Activated CD8-positive, alpha-beta T cell treated with anti-CD3 and anti-CD28 coated beads for 36 hours (primary cell): ENCODE measurements around the gene WNT8B. TPM values are rescaled to one million over a fixed set of nuclear protein-coding genes. Genes with fewer than 3 reads are reported as not detected.

Experiments used
- ATAC-seq: fragments of 200-7000 bp; cut with Tn5 transposase; one replicate; pipeline ENCODE4 v1.10.0; 2021; ENCODE audit warnings: mild to moderate bottlenecking, moderate library complexity
- CTCF ChIA-PET: fragments of 350-600 bp; sonication (Branson Sonifier 250); formaldehyde crosslinking; loops from one replicate; lab custom pipeline; 2021; ENCODE audit warnings: antibody characterized with exemption; lab: Charles Lee
- POLR2A ChIA-PET: fragments of 350-600 bp; sonication (Branson Sonifier 250); formaldehyde crosslinking; loops from one replicate; lab custom pipeline; 2021; ENCODE audit warnings: antibody characterized with exemption; lab: Charles Lee
- DNase-seq: peaks from one replicate; pipeline ENCODE4 v3.0.0-alpha.2; 2020
- H3K27ac Mint-ChIP-seq: one replicate; pipeline ENCODE4 v1.8.0; 2021; ENCODE audit warnings: mild to moderate bottlenecking, mixed read lengths
- H3K27me3 Mint-ChIP-seq: one replicate; pipeline ENCODE4 v1.8.0; 2021; ENCODE audit warnings: mixed read lengths
- H3K36me3 Mint-ChIP-seq: one replicate; pipeline ENCODE4 v1.8.0; 2021; ENCODE audit warnings: low read depth, mixed read lengths
- H3K4me1 Mint-ChIP-seq: one replicate; pipeline ENCODE4 v1.8.0; 2021; ENCODE audit warnings: low read depth, mixed read lengths
- H3K4me3 Mint-ChIP-seq: one replicate; pipeline ENCODE4 v1.8.0; 2021; ENCODE audit warnings: mild to moderate bottlenecking, moderate library complexity, mixed read lengths
- H3K9me3 Mint-ChIP-seq: one replicate; pipeline ENCODE4 v1.8.0; 2021; ENCODE audit warnings: mixed read lengths
- CTCF ChIP-seq: fragments of 200-600 bp; IDR thresholded peaks from one replicate; pipeline ENCODE4 v1.8.0; 2022; ENCODE audit warnings: antibody characterized with exemption, mild to moderate bottlenecking
- intact Hi-C: fragments of 100-400 bp; cut with micrococcal nuclease; formaldehyde crosslinking; loops from one replicate; pipeline ENCODE4 v1.10.0; 2022
- total RNA-seq, 2 experiments: library from RNA; stranded (reverse); gene quantifications; one replicate each; pipeline ENCODE4 v1.2.3, GENCODE V29; 2021

Gene WNT8B
- total RNA-seq, 2 experiments from 2014 or later, result 0.38 to 0.47 TPM

- intact Hi-C loops, result no loop called here
- H3K27ac Mint-ChIP-seq, result no peak overlapping the region
- H3K9me3 Mint-ChIP-seq, result no peaks in the 10 kb centered on the region
- no peaks in the 10 kb centered on the region for H3K36me3 Mint-ChIP-seq
- ChIA-PET POLR2A (interaction anchor here (0.6 kb wide), 1 partner anchor 203 kb away, joined by 3 read pairs; no protein-coding TSS in a partner anchor), CTCF (interaction anchor here (0.9 to 2.0 kb wide), 2 partner anchors 13 to 72 kb away, joined by 3 to 10 read pairs; no protein-coding TSS in a partner anchor)
- DNase-seq (no peak), ATAC-seq (no peak)
- H3K4me1 Mint-ChIP-seq, result no peaks in the 10 kb centered on the region
- no peak overlapping the region for H3K4me3 Mint-ChIP-seq
- TF ChIP-seq CTCF, result no peak
- no peaks in the 10 kb centered on the region for H3K27me3 Mint-ChIP-seq
These were observed 16.6 kb upstream of the WNT8B start for GRCh38 chr10:100446130-100446761.

GRCh38 chr10:100447663-100448062 lies 15.1 kb upstream of the WNT8B start:
- Mint-ChIP-seq H3K27ac (no peak overlapping the region), H3K36me3 (no peaks in the 10 kb centered on the region), H3K4me3 (no peak overlapping the region), H3K27me3 (peaks cover 1% of the 10 kb centered on the region), H3K9me3 (no peaks in the 10 kb centered on the region), H3K4me1 (no peaks in the 10 kb centered on the region)
- intact Hi-C loops, result no loop called here
- ATAC-seq (no peak), DNase-seq (no peak)
- CTCF ChIA-PET, result interaction anchor here (1.0 to 1.5 kb wide), 5 partner anchors 9 to 71 kb away, joined by 3 to 4 read pairs (median 3); no protein-coding TSS in a partner anchor
- no peak for TF ChIP-seq CTCF
- POLR2A ChIA-PET, result no interaction called here

GRCh38 chr10:100448951-100449350 lies 13.9 kb upstream of the WNT8B start:
- H3K4me3 Mint-ChIP-seq, result no peak overlapping the region
- H3K9me3 Mint-ChIP-seq, result no peaks in the 10 kb centered on the region
- no peak overlapping the region for H3K27ac Mint-ChIP-seq
- H3K27me3 Mint-ChIP-seq, result peaks cover 1% of the 10 kb centered on the region
- H3K36me3 Mint-ChIP-seq, result no peaks in the 10 kb centered on the region
- CTCF ChIA-PET, result interaction anchor here (1.2 to 2.7 kb wide), 3 partner anchors 16 to 34 kb away, joined by 4 to 9 read pairs (median 4); no protein-coding TSS in a partner anchor
- H3K4me1 Mint-ChIP-seq, result no peaks in the 10 kb centered on the region
- POLR2A ChIA-PET, result interaction anchor here (0.7 kb wide), 1 partner anchor 10 kb away, joined by 3 read pairs; no protein-coding TSS in a partner anchor
- ATAC-seq (no peak), DNase-seq (no peak)
- intact Hi-C loops, result no loop called here
- no peak for TF ChIP-seq CTCF

- intact Hi-C loops, result no loop called here
- H3K4me1 Mint-ChIP-seq, result no peaks in the 10 kb centered on the region
- no peak for TF ChIP-seq CTCF
- H3K36me3 Mint-ChIP-seq, result no peaks in the 10 kb centered on the region
- DNase-seq, result no peak
- H3K27ac Mint-ChIP-seq, result no peak overlapping the region
- no peak overlapping the region for H3K4me3 Mint-ChIP-seq
- ChIA-PET POLR2A (interaction anchor here (0.6 kb wide), 1 partner anchor 131 kb away, joined by 3 read pairs; no protein-coding TSS in a partner anchor), CTCF (interaction anchor here (1.2 to 4.9 kb wide), 6 partner anchors 14 to 130 kb away, joined by 3 to 30 read pairs (median 6); no protein-coding TSS in a partner anchor)
- no peaks in the 10 kb centered on the region for H3K9me3 Mint-ChIP-seq
- H3K27me3 Mint-ChIP-seq, result peaks cover 3% of the 10 kb centered on the region
- ATAC-seq, result no peak
These were observed 5.5 kb downstream of the WNT8B start for GRCh38 chr10:100468322-100468721.

GRCh38 chr10:100468978-100469377 lies 6.2 kb downstream of the WNT8B start:
- no peak overlapping the region for H3K4me3 Mint-ChIP-seq
- CTCF ChIA-PET, result interaction anchor here (1.2 to 4.9 kb wide), 7 partner anchors 13 to 130 kb away, joined by 3 to 30 read pairs (median 5); no protein-coding TSS in a partner anchor
- TF ChIP-seq CTCF, result no peak
- POLR2A ChIA-PET, result interaction anchor here (1.1 kb wide), 1 partner anchor 31 kb away, joined by 3 read pairs; no protein-coding TSS in a partner anchor
- H3K9me3 Mint-ChIP-seq, result no peaks in the 10 kb centered on the region
- H3K27ac Mint-ChIP-seq, result no peak overlapping the region
- ATAC-seq (no peak), DNase-seq (no peak)
- H3K27me3 Mint-ChIP-seq, result peaks cover 3% of the 10 kb centered on the region
- no peaks in the 10 kb centered on the region for H3K4me1 Mint-ChIP-seq
- intact Hi-C loops, result no loop called here
- H3K36me3 Mint-ChIP-seq, result no peaks in the 10 kb centered on the region
